H9 (cell line): ENCODE data around the gene R3HCC1L. TPM values are rescaled to one million over a fixed set of nuclear protein-coding genes. Genes with fewer than 3 reads are reported as not detected.

Experiments used
- DNase-seq: peaks from one replicate; pipeline ENCODE4 v3.0.0-alpha.2; 2017
- H2AFZ ChIP-seq: one replicate; pipeline ENCODE4 v1.6.1; 2013; ENCODE audit warnings: mild to moderate bottlenecking, low read length, control low read depth, moderate library complexity
- H2AK5ac ChIP-seq: 2 replicates; pipeline ENCODE4 v1.6.1; 2013; ENCODE audit warnings: low read length, control low read depth, mixed read lengths; ENCODE audit not compliant: insufficient read length
- H2BK120ac ChIP-seq: one replicate; pipeline ENCODE4 v1.6.1; 2013; ENCODE audit warnings: low read depth, mild to moderate bottlenecking, low read length, control low read depth, inconsistent platforms; ENCODE audit not compliant: poor library complexity, severe bottlenecking
- H2BK12ac ChIP-seq: 2 replicates; pipeline ENCODE4 v1.6.1; 2013; ENCODE audit warnings: low read length, control low read depth, mixed read lengths, low read depth; ENCODE audit not compliant: insufficient read length
- H2BK15ac ChIP-seq: 2 replicates; pipeline ENCODE4 v1.6.1; 2013; ENCODE audit warnings: low read depth, low read length, control low read depth
- H2BK20ac ChIP-seq: one replicate; pipeline ENCODE4 v1.6.1; 2013; ENCODE audit warnings: low read depth, mild to moderate bottlenecking, low read length, control low read depth, inconsistent platforms; ENCODE audit not compliant: poor library complexity, severe bottlenecking
- H2BK5ac ChIP-seq: 2 replicates; pipeline ENCODE4 v1.6.1; 2013; ENCODE audit warnings: low read length, control low read depth, mixed read lengths; ENCODE audit not compliant: insufficient read length
- H3K14ac ChIP-seq: 2 replicates; pipeline ENCODE4 v1.6.1; 2013; ENCODE audit warnings: low read length, control low read depth; ENCODE audit not compliant: insufficient read depth
- H3K18ac ChIP-seq: 2 replicates; pipeline ENCODE4 v1.6.1; 2013; ENCODE audit warnings: low read depth, mild to moderate bottlenecking, mixed read lengths, low read length, control low read depth; ENCODE audit not compliant: insufficient read length
- H3K23ac ChIP-seq: 2 replicates; pipeline ENCODE4 v1.6.1; 2013; ENCODE audit warnings: low read length, control low read depth, mixed read lengths, low read depth; ENCODE audit not compliant: insufficient read length
- H3K23me2 ChIP-seq: 2 replicates; pipeline ENCODE4 v1.6.1; 2013; ENCODE audit warnings: low read depth, mild to moderate bottlenecking, mixed read lengths, low read length, control low read depth; ENCODE audit not compliant: insufficient read length, poor library complexity, severe bottlenecking
- H3K27ac ChIP-seq: 2 replicates; pipeline ENCODE4 v1.5.1; 2013; ENCODE audit warnings: low read length, control low read depth, mixed read lengths, low read depth; ENCODE audit not compliant: insufficient read length
- H3K27me3 ChIP-seq: 2 replicates; pipeline ENCODE4 v1.6.1; 2013; ENCODE audit warnings: low read length, control low read depth, inconsistent platforms; ENCODE audit not compliant: insufficient read depth
- H3K4ac ChIP-seq: 2 replicates; pipeline ENCODE4 v1.6.1; 2013; ENCODE audit warnings: low read depth, mild to moderate bottlenecking, control low read depth, inconsistent platforms, low read length, moderate library complexity
- H3K4me1 ChIP-seq: 2 replicates; pipeline ENCODE4 v1.6.1; 2013; ENCODE audit warnings: low read length, control low read depth, inconsistent platforms; ENCODE audit not compliant: insufficient read depth
- H3K4me2 ChIP-seq: 2 replicates; pipeline ENCODE4 v1.6.1; 2013; ENCODE audit warnings: low read length, control low read depth, mixed read lengths; ENCODE audit not compliant: insufficient read length, insufficient read depth
- H3K56ac ChIP-seq: 2 replicates; pipeline ENCODE4 v1.6.1; 2013; ENCODE audit warnings: low read depth, mild to moderate bottlenecking, mixed read lengths, low read length, control low read depth; ENCODE audit not compliant: insufficient read length
- H3K79me1 ChIP-seq: 2 replicates; pipeline ENCODE4 v1.6.1; 2013; ENCODE audit warnings: low read depth, mild to moderate bottlenecking, moderate library complexity, low read length, control low read depth, inconsistent platforms; ENCODE audit not compliant: insufficient read depth, poor library complexity, severe bottlenecking
- H3K79me2 ChIP-seq: 2 replicates; pipeline ENCODE4 v1.6.1; 2013; ENCODE audit warnings: low read length, control low read depth, inconsistent platforms; ENCODE audit not compliant: insufficient read depth
- H3K9ac ChIP-seq: 2 replicates; pipeline ENCODE4 v1.6.1; 2013; ENCODE audit warnings: low read length, control low read depth, mixed read lengths; ENCODE audit not compliant: insufficient read length; ENCODE audit errors: extremely low read depth
- H3K9me3 ChIP-seq: one replicate; pipeline ENCODE4 v1.6.1; 2013; ENCODE audit warnings: low read depth, low read length, inconsistent platforms; ENCODE audit not compliant: control insufficient read depth
- H3T11ph ChIP-seq: one replicate; pipeline ENCODE4 v1.6.1; 2013; ENCODE audit warnings: mild to moderate bottlenecking, low read length, control low read depth, inconsistent platforms
- H4K20me1 ChIP-seq: one replicate; pipeline ENCODE4 v1.6.1; 2013; ENCODE audit not compliant: control insufficient read depth, insufficient read length, insufficient read depth
- H4K5ac ChIP-seq: 2 replicates; pipeline ENCODE4 v1.6.1; 2013; ENCODE audit warnings: low read depth, mild to moderate bottlenecking, mixed read lengths, low read length, control low read depth; ENCODE audit not compliant: insufficient read length
- H4K8ac ChIP-seq: replicated peaks from 2 replicates; pipeline ENCODE4 v1.6.1; 2013; ENCODE audit warnings: low read length, control low read depth, mixed read lengths, low read depth; ENCODE audit not compliant: insufficient read length
- H4K91ac ChIP-seq: 2 replicates; pipeline ENCODE4 v1.6.1; 2013; ENCODE audit warnings: low read depth, mild to moderate bottlenecking, moderate library complexity, mixed read lengths, low read length, control low read depth; ENCODE audit not compliant: insufficient read length
- H3K27ac Mint-ChIP-seq, 3 experiments: 2 replicates in 2 of 3; 3 replicates in 1 of 3; pipeline ENCODE4 v1.8.0; 2020 to 2021; ENCODE audit warnings: mixed read lengths in 3 of 3, mild to moderate bottlenecking in 1 of 3, moderate library complexity in 1 of 3
- H3K27me3 Mint-ChIP-seq: 2 replicates; pipeline ENCODE4 v1.8.0; 2021; ENCODE audit warnings: low read depth, mild to moderate bottlenecking, moderate library complexity, mixed read lengths
- H3K36me3 Mint-ChIP-seq, 3 experiments: 2 replicates in 2 of 3; 3 replicates in 1 of 3; pipeline ENCODE4 v1.8.0; 2020 to 2021; ENCODE audit warnings: low read depth in 3 of 3, mixed read lengths in 3 of 3; ENCODE audit not compliant: insufficient read depth in 1 of 3
- H3K4me1 Mint-ChIP-seq, 2 experiments: 2 replicates each; pipeline ENCODE4 v1.8.0; 2020; ENCODE audit warnings: mixed read lengths in 2 of 2
- H3K4me3 Mint-ChIP-seq, 2 experiments: 2 replicates in 1 of 2; 3 replicates in 1 of 2; pipeline ENCODE4 v1.8.0; 2020 to 2021; ENCODE audit warnings: mild to moderate bottlenecking in 2 of 2, mixed read lengths in 2 of 2, moderate library complexity in 1 of 2
- H3K9me3 Mint-ChIP-seq, 2 experiments: 2 replicates in 1 of 2; 3 replicates in 1 of 2; pipeline ENCODE4 v1.8.0; 2020; ENCODE audit warnings: mild to moderate bottlenecking in 2 of 2, mixed read lengths in 2 of 2, moderate library complexity in 1 of 2
- CTCF ChIP-seq: fragments of 200-600 bp; sonication (generic); conservative IDR thresholded peaks from 3 replicates; pipeline ENCODE4 v1.8.0; 2021; ENCODE audit warnings: antibody characterized with exemption, mild to moderate bottlenecking
- WGBS: extraction: QIAGEN DNeasy Blood & Tissue Kit; methylation state at CpG from one replicate; pipeline ENCODE4 v1.1.7; 2013; ENCODE audit warnings: missing lambda C conversion rate, low lambda C conversion rate, mixed read lengths; ENCODE audit not compliant: insufficient read length; ENCODE audit errors: extremely low coverage; 5-methylcytosine and 5-hydroxymethylcytosine counted together
- total RNA-seq: library from RNA; stranded (reverse); gene quantifications from 2 replicates; pipeline ENCODE4 v1.2.1, GENCODE V29; 2021

Gene R3HCC1L
- total RNA-seq, 1 experiment from 2014 or later, result 18.5 TPM

DNA sequence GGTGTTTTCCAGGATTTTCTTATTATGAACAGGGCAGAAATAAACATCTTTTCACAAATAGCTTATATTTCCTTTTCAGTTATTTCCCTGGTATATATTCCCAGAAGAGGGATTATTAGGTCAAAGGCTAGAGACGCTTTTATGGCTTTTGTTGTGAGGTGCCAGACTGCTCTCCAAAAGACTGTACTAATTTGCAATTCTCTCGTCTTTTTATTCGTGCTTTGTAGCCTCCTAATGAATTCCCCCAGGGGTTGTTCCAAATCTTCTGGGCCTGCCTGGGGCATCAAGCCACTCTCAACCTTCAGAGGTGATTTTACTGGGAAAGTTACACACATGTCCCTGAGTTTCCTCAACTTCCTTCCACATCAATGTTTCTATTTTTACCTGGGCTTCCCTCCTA is 34.0 kb upstream of the R3HCC1L start:
- Histone ChIP-seq H3K4me1 (peaks cover 3% of the 10 kb centered on the region; the same call in 1 of the 2 replicates), H3K23me2 (no peaks in the 10 kb centered on the region), H2AFZ (no peak overlapping the region), H4K8ac (no peak overlapping the region), H3K4me2 (no peak overlapping the region), H4K20me1 (no peaks in the 10 kb centered on the region), H2BK12ac (no peak overlapping the region), H3K18ac (no peak overlapping the region), H2BK15ac (no peak overlapping the region), H3K27me3 (no peaks in the 10 kb centered on the region), H3K9me3 (no peaks in the 10 kb centered on the region), H3K79me2 (no peaks in the 10 kb centered on the region), H3K23ac (no peak overlapping the region), H2BK20ac (no peak overlapping the region), H2BK120ac (no peak overlapping the region), H3K9ac (no peak overlapping the region), H2AK5ac (no peak overlapping the region), H3K56ac (no peak overlapping the region), H3K4ac (no peak overlapping the region), H4K91ac (no peak overlapping the region), H3K27ac (no peak overlapping the region), H4K5ac (no peak overlapping the region), H3K14ac (no peak overlapping the region), H3K79me1 (no peaks in the 10 kb centered on the region), H3T11ph (no peak overlapping the region), H2BK5ac (no peak overlapping the region)
- Mint-ChIP-seq H3K9me3 (no peaks in the 10 kb centered on the region), H3K27ac (no peak overlapping the region), H3K36me3 (no peaks in the 10 kb centered on the region), H3K27me3 (peaks cover 5% of the 10 kb centered on the region; the same call in 1 of the 2 replicates), H3K4me3 (no peak overlapping the region), H3K4me1 (peaks cover 13 to 14% of the 10 kb centered on the region in 2 experiments)
- WGBS, result no CpG with 5 or more reads among the region's 3 CpGs
- no peak for TF ChIP-seq CTCF
- no peak for DNase-seq
